Spleen (tissue), 7 donors: Measurements from ENCODE around the gene LCMT1.

ENCODE experiments used
- CTCF ChIP-seq, 11 experiments: fragments of 200-600 bp in 7 of 11; fragments of 450-650 bp in 4 of 11; sonication (generic) in 4 of 11; IDR thresholded peaks in 8 of 11; conservative IDR thresholded peaks in 3 of 11; 1 replicate in 7 of 11; 2 replicates in 4 of 11; pipeline versions ENCODE4 v1.4.0 to v1.8.0; 2016 to 2021; ENCODE audit warnings: antibody characterized with exemption in 11 of 11, inconsistent platforms in 4 of 11, mild to moderate bottlenecking in 1 of 11
- POLR2AphosphoS5 ChIP-seq, 3 donors: sonication (generic); formaldehyde crosslinking; IDR thresholded peaks; one replicate each; pipeline ENCODE4 v1.5.1; 2017; ENCODE audit warnings: antibody characterized with exemption in 3 of 3
- donor health status: DM: no; HTN: no; CAD: no; lungs with moderate emphysema.
- donor health status: DM: no; HTN: no; CAD: no.
- donor health status: DM: no; HTN: no; CAD: no.

GRCh38 chr16:25177831-25178688, 66.5 kb downstream of the LCMT1 start:
- no peak for TF ChIP-seq CTCF (IDR thresholded peaks at IDR 0.05 in 8 of 11, conservative IDR thresholded peaks at IDR 0.05 in 3 of 11)
- peak in 2 of 3 donors; percentile 17 to 44 for TF ChIP-seq POLR2AphosphoS5 (IDR thresholded peaks at IDR 0.05)
